ENCODE measurements around the gene SUPT20HL1. TPM values are rescaled to one million over a fixed set of nuclear protein-coding genes. Genes with fewer than 3 reads are reported as not detected.
A peak's percentile ranks its signal among the peaks of the same experiment; 100 is the strongest.

The SUPT20HL1 gene
- polyA plus RNA-seq, 1 donor = not detected

GRCh38 chrX:24396931-24397279, 36.5 kb downstream of the SUPT20HL1 start:
- peak; percentile 40 for DNase-seq

- no peak for DNase-seq
Measured at GRCh38 chrX:24398766-24399165, 38.3 kb downstream of the SUPT20HL1 start.

- DNase-seq = no peak
Measured at GRCh38 chrX:24399550-24399949, 39.1 kb downstream of the SUPT20HL1 start.

GRCh38 chrX:24405959-24406358, 45.5 kb downstream of the SUPT20HL1 start:
- DNase-seq = no peak

Other genes starting within 250 kb of the SUPT20HL1 start
- 16.6 TPM for gene ZFX, start 210.9 kb upstream of the SUPT20HL1 start, polyA plus RNA-seq (ENCODE audit: insufficient read length)
- gene SUPT20HL2, start 46.6 kb upstream of the SUPT20HL1 start, polyA plus RNA-seq (ENCODE audit: insufficient read length) = 0.18 TPM
- 1.5 TPM for gene PDK3, start 104.6 kb downstream of the SUPT20HL1 start, polyA plus RNA-seq (ENCODE audit: insufficient read length)